GM19397 (cell line): ENCODE measurements around the gene ACSM3.
"Not testable (repeated sequence)": the region's sequence is repeated elsewhere in the genome, so short reads cannot be mapped to it uniquely, and the experiment has no call there.

Source experiments
- ATAC-seq: cut with Tn5 transposase; IDR thresholded peaks from one replicate; pipeline ENCODE4 v1.9.1; 2021; ENCODE audit warnings: mild to moderate bottlenecking, moderate library complexity; ENCODE audit not compliant: unreplicated experiment

Gene ACSM3, protein sequence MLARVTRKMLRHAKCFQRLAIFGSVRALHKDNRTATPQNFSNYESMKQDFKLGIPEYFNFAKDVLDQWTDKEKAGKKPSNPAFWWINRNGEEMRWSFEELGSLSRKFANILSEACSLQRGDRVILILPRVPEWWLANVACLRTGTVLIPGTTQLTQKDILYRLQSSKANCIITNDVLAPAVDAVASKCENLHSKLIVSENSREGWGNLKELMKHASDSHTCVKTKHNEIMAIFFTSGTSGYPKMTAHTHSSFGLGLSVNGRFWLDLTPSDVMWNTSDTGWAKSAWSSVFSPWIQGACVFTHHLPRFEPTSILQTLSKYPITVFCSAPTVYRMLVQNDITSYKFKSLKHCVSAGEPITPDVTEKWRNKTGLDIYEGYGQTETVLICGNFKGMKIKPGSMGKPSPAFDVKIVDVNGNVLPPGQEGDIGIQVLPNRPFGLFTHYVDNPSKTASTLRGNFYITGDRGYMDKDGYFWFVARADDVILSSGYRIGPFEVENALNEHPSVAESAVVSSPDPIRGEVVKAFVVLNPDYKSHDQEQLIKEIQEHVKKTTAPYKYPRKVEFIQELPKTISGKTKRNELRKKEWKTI

DNA sequence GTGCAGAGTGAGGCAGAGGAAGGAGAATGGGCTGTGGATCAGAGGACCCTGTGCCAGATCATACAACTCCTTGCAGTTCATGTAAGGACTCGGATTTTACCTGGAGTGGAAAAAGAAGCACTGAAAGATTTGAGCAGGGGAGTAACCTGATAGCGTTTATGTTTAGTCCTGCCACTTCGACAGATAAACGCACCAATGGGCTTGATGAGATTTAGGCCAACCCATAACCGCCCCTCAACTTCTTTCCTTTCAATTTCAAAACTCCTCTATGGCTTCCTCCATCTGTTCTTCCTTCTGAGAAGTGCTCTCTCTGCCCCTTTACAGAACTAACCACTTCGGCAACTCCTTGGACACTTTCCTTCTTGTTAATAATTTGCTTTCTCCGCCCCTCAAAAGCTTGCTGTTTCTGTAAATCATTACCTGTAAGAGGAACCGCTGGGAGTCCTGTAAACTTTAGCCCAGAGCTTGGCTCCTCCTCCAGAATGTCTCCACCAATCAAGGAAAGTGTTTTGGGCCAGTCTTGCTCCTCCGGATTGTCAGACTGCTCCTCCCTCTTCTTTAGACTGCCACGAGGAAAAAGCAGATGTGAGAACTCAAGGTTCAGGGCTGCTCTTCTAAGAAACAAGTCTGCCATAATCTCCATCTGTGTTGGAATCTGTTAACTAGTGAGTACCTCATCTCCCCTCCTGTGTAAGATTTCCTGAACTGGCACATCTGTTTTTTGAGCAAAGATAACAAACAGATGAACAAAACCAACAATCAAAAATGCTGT, at the start of gene ACSM3:
Gene ACSM3, plus strand, starts transcription at position 554 of the 772 bp plus-strand sequence. CDS start 6,021 bp downstream, outside the sequence.
- peak; percentile 96 for ATAC-seq

DNA sequence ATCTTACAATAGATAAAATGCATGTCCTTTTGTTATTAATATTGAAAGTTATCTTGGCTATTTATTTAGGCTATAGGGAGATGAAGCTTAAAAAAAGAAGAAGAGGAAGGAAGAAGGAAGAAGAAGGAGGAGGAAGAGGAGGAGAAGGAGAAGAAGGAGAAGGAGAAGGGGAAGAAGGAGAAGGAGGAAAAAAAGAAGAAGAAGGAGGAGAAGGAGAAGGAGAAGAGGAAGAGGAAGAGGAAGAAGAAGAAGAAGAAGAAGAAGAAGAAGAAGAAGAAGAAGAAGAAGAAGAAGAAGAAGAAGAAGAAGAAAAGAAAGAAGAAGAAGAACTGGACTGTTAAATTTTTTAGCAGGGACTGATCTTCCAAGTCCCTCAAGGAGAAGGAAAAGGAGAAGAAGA, 46.1 kb upstream of the ACSM3 start:
- not testable (repeated sequence) for ATAC-seq

DNA sequence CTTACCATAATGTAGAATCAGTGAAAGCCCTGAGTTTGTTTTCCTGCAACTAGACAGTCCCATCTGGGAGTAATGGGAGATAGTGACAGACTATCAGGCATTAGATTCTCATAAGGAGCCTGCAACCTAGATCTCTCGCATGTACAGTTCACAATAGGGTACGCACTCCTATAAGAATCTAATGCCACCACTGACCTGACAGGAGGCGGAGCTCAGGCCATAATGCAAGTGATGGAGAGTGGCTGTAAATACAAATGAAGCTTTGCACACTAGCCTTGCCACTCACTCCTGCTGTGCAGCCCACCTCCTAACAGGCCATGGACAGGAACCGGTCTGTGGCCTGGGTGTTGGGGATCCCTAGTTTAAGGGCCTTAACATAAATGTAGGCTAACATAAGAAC, 43.6 kb upstream of the ACSM3 start:
- ATAC-seq = no peak

DNA sequence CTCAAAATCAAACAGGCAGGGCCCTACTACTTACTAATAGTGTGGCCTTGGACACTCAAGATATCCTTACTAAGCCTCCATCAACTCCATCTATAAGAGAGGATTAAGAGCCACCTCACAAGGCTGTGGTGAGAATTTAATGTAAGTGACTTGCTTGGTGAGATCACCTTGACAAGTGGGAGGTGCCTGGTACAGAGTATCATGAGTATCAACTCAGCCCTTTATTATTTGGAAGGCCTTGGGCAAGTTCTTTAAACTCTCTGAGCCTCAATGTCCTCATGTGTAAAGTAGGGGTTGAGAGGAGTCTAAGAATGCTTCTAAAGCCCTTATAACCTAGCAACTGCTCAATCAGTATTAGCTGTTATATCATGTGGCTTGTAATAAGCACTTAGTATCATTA, 37.2 kb upstream of the ACSM3 start:
- no peak for ATAC-seq

DNA sequence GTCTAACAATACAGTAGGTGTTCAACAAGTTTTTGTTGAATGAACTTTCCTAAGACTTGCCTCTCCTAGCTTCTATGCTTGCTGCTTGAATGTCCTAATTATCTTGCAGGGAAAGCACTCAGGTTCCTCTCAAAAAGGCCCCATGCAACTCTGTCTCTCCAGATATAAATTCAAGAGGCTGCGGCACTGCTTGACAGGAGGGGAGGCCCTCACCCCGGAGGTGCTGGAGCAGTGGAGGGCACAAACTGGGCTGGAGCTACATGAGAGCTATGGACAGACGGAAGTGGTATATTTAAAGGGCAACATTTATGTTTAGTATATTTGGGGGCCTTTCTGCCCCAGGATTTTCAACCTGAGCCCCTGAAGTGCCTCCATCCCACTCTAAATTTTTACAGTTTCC, 36.6 kb upstream of the ACSM3 start:
- no peak for ATAC-seq

DNA sequence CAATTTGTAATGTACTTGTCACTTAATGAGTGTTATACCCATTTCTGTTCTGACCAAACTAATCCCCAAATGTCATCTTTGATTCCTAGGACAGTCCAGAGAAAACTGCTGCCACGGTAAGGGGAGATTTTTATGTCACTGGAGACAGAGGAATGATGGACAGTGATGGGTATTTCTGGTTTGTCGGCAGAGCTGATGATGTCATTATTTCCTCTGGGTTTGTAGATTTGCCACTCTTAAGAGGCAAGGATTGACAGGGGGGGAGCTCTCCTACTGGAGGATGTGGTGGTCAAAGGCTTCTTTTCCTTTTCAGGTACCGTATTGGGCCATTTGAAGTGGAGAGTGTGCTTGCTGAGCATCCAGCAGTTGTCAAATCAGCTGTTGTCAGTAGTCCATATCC, 34.7 kb upstream of the ACSM3 start:
- ATAC-seq = no peak

DNA sequence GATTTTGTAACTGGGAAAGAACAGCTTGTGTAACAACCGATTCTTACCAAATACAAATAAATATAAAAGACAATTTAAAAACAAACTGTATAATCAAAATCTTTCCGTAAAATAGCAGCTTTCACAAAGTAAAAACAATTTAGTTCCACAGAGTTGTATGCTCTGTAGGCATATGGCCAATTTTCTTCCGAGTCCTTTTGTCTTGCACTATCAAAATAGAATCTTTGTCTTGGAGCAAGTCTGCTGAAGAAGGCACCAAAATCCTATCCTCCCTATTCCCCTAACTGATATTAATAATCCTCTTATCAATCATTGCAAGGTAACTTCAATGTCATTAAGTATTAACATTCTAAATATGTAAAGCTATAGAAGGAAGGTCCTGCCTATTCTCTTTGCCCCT, 29.8 kb upstream of the ACSM3 start:
- ATAC-seq = no peak

DNA sequence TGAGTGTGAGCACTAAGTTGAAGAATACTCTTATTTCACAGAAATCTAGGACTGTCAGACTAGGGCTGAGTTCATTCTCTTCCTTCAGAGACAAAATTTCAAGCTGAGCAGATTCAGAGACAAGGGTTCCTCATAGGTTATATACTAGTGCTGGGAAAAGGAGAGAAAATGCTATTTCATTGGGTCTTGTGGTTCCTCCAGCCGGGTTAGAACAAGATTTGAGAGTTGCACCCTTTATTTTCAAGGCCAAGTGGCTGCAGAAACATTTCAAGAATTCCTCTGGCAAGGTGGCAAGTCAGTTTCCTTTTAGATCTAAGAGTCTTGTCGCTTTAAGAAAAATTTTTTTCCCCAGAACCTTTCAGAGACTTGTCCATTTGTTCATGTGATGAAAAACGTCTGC, 29.0 kb upstream of the ACSM3 start:
- ATAC-seq = no peak

DNA sequence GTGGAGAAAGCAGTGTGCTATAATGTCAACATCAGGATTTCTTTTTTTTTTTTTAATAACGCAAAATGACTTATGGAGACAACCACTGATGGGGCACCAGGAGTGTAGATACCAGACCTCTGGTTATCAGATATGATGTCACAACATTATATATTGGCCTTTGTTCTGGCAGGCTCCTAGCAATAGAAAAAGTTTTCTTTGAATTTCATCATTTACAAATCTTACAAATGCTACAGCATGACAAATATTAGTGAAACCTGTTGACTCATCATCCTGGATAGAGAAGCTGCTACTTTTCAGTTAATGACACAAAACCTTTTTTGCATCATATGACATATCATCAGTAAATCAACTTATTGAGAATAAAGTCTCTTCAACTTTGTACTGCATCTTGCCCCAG, 28.3 kb upstream of the ACSM3 start:
- no peak for ATAC-seq

DNA sequence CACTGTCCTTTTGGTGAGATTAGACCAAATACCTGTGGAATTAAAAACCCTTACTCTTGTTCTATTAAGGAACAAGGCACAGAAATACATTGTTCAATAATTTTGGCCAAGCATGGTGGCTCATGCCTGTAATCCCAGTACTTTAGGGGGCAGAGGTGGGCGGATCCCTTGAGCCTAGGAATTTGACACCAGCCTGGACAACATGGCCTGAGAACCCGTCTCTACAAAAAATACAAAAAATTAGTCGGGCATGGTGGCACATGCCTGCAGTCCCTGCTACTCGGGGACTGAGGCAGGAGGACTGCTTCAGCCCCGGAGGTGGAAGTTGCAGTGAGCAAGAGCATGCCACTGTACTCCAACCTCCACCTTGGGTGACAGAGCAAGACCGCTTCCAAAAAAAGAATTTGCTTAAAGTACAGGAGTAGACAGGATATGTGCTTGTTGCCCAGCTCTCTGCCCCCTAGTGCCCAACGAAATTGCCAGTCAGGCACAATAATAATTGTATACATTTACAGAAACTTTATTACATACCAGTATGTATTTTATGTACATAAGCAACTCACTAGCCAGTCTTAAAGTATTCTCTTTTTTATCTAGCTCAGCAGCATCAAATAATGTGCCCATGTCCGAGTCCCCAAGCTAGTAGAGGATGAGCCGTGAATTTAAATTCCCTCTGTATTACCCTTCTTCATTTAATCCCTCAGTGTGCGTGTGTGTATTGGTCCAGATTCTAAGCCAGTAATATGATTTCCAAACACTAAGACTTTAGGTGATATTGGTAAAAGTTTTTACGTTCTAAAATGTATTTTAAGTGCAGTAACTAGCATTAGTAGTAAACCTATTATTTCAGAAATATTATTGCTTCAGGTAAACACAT, 23.6 kb upstream of the ACSM3 start:
- no peak for ATAC-seq

DNA sequence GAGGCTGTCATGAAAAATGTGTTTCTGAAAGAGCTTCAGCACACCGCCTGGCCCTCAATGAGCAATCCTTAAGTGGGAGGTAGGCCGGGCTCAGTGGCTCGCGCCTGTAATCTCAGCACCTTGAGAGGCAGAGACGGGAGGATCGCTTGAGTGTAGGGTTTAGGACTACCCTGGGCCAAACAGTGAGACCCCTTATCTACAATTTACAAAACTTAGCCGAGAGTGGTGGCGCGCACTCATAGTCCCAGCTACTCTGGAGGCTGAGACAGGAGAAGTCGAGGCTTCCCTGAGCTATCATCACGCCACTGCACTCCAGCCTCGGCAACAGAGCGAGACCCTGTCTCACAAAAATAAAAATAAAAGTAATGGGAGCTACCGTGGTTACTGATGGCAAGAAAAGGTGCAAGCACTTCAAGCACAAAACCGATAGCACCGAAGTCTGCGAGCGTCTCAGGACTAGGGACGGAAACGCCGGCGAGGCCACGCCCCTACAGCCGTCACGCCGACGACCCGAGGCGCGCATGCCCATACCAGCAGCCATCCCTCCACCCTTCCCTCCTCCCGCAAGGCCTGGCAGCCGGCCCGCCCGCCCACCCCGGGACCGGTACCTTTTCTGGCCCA, 22.8 kb upstream of the ACSM3 start:
- peak; percentile 80 for ATAC-seq

DNA sequence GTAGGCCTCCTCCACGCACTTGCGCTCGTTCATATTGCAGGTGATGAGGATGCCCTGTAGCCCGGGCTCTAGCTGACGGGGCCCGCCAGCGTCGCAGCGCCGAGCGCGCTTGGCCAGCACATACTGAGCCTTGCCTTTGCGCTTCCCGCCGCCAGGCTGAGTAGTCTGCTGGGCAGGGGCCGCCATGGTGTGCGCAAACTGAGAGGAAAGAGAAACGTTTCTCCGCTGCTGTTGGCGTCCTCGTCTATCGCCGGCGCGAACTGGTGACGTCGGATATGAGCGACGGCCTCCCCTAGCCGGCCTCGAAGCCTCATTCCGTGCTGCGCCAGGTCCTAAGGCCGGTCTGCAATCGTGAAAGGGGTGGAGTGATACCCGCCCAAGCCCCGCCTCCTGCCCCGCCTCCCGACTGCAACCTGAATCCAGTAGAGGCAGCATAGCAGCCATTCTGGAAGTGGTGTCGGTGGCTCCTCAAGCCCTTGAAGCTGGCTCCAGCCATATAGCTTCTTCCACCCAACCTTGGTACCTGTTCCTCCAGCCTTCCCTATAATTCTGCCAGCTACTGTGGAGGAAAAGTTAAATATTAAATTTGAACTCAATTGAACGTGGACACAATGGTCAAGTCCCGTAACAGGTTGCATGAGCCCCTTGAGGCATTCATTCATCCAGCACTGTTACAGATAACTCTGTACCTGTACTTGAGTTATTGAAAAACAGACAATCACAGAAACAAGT, 22.1 kb upstream of the ACSM3 start, which contains the start of gene THUMPD1:
Gene THUMPD1, minus strand, starts transcription at position 265 of the 732 bp plus-strand sequence. Its CDS starts 79 bp downstream, at position 186.
- peak; percentile 80 for ATAC-seq

DNA sequence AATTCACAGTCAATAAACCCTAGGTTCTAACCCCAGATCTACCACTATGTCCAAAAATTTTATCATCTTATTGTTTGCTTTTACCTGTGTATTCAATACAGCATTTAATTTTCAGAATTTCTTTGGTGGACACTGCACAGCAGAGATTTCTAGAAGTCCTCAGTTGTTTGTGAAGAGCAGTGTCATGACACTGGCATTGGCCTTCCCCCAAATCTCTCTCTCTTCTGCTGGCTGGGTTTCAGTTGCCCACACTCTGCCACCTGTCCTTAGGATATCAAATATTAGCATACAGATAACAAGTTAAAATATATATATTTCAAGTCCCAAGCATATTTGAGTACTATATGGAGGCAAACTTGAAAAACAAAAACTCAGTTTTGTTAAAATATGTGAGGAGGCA, 20.2 kb upstream of the ACSM3 start:
- ATAC-seq = no peak

DNA sequence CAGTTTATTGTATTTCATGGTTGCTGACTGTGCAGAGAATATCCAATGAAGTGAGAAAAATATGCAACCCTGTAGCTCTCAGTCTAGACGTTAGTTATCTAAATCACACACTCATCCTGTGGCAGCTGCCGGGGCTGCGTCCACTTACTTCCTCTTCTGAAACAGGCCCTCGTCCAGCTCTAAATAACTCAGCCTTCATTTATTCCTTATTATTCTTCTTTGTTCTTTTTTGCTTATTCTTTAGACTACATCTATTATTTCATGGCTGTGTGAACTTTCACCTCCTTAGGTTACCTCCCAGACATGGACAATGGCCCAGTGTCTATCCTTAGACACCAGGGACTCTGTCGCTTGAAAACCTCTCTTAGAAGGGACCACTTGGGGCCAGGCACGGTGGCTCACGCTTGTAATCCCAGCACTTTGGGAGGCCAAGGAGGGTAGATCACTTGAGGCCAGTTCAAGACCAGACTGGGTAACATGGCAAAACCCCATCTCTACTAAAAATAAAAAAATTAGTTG, 18.8 kb upstream of the ACSM3 start:
- no peak for ATAC-seq

DNA sequence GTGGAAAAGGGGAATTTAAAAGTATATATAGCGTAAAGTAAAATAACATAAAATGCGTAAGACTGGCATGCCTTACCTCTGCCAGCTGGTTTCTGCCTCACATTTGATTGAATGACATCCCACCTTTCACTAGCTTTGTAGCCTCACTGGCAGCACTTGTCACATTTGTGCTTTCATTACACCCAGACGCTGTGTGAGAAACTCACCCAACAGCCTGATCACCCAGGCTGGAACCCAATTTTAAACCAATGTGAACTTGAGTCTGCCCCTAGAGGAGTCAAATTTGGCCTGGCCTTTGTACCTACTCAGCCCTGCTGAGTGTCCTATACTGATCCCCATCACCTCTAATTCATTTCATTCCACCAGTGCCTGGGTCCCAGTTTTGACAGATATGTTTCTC, 17.4 kb upstream of the ACSM3 start:
- no peak for ATAC-seq

DNA sequence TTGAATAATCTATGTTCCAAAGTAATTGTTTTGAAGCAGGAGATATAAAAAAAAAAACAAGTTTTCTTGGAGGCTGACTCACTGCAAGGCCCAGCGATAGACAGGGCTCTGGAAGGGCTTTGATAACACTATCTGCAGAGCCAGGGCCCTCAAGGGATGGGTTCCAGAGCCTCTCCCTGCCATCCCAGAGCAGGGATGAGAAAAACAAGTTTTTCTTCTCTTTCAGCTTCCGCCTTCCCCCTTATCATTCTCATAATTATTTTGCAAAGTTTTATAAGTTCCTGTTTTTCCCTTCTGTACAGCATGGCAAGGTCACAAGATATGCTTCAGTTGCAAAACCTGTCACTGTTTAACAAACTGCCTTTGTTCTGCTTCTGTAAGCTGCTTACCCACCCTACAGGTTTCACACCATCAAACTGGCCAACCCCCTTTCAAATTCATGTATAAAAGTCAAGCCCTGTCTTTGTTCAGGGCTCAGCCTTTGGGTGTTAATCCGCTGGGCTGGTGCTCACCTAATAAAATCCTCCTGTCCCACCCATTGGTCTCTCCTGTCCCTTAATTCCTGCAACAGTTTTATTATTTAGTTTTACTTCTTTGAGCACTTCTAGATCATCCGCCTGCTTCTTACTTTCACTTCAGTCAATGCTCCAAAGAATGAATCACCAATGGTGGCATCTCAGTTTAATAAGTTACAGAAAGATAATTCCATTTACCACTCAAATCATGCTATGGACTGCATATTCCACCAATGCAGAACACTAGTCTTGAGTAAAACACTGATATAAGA, 16.6 kb upstream of the ACSM3 start:
- ATAC-seq = peak; percentile 50

DNA sequence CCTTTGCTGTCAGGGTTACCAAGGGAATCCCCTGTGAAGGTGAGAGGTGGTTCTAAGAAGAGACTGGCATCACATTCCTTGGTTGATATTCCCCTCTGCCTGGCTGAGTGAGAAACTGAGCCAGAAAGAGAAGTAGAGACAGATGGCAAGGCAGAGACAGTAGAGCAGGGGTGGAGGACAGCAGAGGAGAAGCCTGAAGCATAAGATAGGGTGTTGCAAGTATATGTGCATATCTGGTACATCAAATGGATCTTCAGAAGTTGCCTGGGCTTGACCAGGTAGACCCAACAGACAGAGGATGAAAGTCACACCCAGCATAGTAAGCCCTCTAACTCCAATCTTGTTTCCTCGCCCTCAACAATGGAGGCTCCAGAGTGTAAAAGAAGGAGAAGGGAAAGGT, 14.3 kb upstream of the ACSM3 start:
- ATAC-seq = no peak

DNA sequence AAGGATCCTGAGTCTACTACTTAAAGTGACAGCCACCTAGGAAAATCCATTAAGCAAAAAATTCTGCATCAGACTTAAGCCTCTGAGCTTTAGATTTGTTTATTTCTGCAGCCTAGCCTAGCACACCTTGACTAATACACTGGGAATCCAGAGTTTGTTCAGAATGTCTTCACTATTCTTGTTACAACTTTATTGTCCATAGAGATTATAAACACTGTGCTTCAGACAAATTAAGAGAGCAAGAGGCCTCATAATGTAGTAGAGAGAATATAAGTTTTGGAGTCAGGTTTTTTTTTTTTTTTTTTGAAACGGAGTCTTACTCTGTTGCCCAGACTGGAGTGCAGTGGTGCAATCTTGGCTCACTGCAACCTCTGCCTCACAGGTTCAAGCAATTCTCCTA, 13.3 kb upstream of the ACSM3 start:
- ATAC-seq = no peak

DNA sequence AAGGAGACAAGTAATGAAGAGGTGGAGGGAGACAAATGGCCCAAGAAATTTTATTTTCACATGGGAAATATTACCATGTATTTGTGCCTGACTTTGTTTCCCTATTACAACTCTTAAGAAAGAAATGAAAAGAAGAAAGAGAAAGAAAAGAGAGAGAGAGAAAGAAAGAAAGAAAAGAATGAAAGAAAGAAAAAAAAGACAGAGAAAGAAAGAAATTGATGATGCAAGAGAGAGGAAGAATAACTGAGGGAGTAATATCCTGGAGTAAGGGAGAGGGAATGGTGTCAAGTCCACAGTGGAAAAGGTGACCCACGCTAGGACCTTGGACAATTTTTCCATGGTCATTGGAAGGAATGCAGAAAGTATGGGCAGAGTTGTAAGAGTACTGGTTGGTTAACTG, 10.1 kb upstream of the ACSM3 start:
- no peak for ATAC-seq
